Testis (tissue), 3 donors: ENCODE results near the gene FBN2. TPM values are rescaled to one million over a fixed set of nuclear protein-coding genes. Genes with fewer than 3 reads are reported as not detected.

Experiments used
- DNase-seq: peaks from one replicate; pipeline ENCODE4 v3.0.0-alpha.2; 2019
- H3K27ac ChIP-seq, 2 donors: fragments of 200-600 bp; sonication (generic); one replicate each; pipeline ENCODE4 v1.5.1; 2019
- H3K27me3 ChIP-seq: fragments of 200-600 bp; sonication (generic); one replicate; pipeline ENCODE4 v1.5.1; 2019
- H3K36me3 ChIP-seq: fragments of 200-600 bp; sonication (generic); one replicate; pipeline ENCODE4 v1.5.1; 2017; ENCODE audit warnings: low read depth; ENCODE audit errors: missing control alignments
- H3K4me1 ChIP-seq: fragments of 200-600 bp; sonication (generic); one replicate; pipeline ENCODE4 v1.5.1; 2019
- H3K4me3 ChIP-seq, 2 donors: fragments of 200-600 bp; sonication (generic); one replicate each; pipeline ENCODE4 v1.5.1; 2017 to 2019
- H3K9me3 ChIP-seq: fragments of 200-600 bp; sonication (generic); one replicate; pipeline ENCODE4 v1.5.1; 2017
- CTCF ChIP-seq, 3 experiments: fragments of 450-650 bp in 2 of 3; fragments of 200-600 bp in 1 of 3; sonication (generic) in 1 of 3; IDR thresholded peaks; one replicate each; pipeline ENCODE4 v1.5.1; 2016 to 2019; ENCODE audit warnings: antibody characterized with exemption in 3 of 3, mild to moderate bottlenecking in 2 of 3, moderate library complexity in 1 of 3
- POLR2A ChIP-seq: fragments of 450-650 bp; IDR thresholded peaks from one replicate; pipeline ENCODE4 v1.6.1; 2017; ENCODE audit warnings: antibody characterized with exemption, mild to moderate bottlenecking, moderate library complexity
- WGBS, 2 donors: methylation state at CpG; one replicate each; pipeline ENCODE4 v1.1.5; 2018; 5-methylcytosine and 5-hydroxymethylcytosine counted together
- intact Hi-C: fragments of 100-400 bp; cut with DNase I; formaldehyde crosslinking; loops from one replicate; pipeline ENCODE4 v1.15.1; 2023; ENCODE audit warnings: low total_unique reads
- polyA plus RNA-seq: library from polyadenylated mRNA; stranded (reverse); fragments of 350-450 nt; fragmentation: Illumina TruSeq; extraction: RNeasy Lipid Tissue Mini Kit (QIAGEN cat#74804); gene quantifications from one replicate; pipeline ENCODE4 v1.2.3, GENCODE V29; 2014; ENCODE audit warnings: low read depth, low replicate concordance; ENCODE audit not compliant: insufficient read depth
- total RNA-seq, 2 donors: library from RNA; depleted of rRNA; stranded (reverse); fragments of >200 nt; gene quantifications; one replicate each; pipeline ENCODE4 v1.2.3, GENCODE V29; 2016

The FBN2 gene
- total and polyA plus RNA-seq, 3 donors from 2014 or later: 13.8 to 22.4 (median 17.5) TPM

GRCh38 chr5:128243958-128244582 is 294.0 kb downstream of the FBN2 start:
- WGBS, 2 donors: 84 to 88% methylated on average over 3 of the region's 3 CpGs
- H3K27me3 ChIP-seq: no peaks in the 10 kb centered on the region
- no peaks in the 10 kb centered on the region for H3K4me1 ChIP-seq
- no peak overlapping the region for H3K4me3 ChIP-seq
- H3K27ac ChIP-seq: no peak overlapping the region
- no peak for TF ChIP-seq CTCF (IDR thresholded peaks at IDR 0.05)
- no peak for TF ChIP-seq POLR2A
- no peaks in the 10 kb centered on the region for H3K36me3 ChIP-seq
- DNase-seq: no peak
- no peaks in the 10 kb centered on the region for H3K9me3 ChIP-seq
- intact Hi-C loops: no loop called here

DNA sequence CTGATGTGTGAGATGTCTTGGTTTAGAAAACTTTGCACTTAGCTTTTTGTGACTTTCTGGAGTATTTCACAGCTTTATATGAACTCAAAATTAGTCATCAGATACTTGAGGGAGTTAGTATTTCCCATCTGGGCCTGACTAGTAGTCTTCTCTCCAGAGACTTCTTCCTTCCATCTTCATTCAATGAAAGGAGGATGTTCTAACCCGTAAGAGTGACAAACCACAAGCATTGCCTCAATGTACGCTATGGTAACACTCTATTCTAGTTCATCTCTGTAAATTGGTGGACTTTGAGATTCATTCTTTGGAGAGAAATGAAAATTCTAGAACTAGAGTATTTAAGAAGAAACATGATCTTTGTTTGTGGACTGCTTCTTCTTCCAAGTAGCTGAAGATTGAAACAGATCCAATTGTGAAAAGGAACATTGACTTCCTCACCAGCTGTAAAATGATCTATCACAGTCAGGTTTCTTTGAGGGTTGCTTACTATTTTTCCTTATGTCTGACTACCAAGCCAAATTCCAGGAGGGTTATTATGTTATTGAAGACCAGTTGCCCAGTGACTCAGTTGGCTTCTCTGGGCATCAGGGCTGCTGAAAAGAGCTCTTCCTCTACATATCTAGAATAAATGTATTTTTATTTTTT is 296.9 kb downstream of the FBN2 start:
- no peaks in the 10 kb centered on the region for H3K36me3 ChIP-seq
- H3K27ac ChIP-seq: no peak overlapping the region
- WGBS, 2 donors: 71 to 78% methylated on average over 2 of the region's 2 CpGs

GRCh38 chr5:128237546-128237945 is 300.5 kb downstream of the FBN2 start:
- H3K4me3 ChIP-seq: no peak overlapping the region
- H3K36me3 ChIP-seq: no peaks in the 10 kb centered on the region
- H3K27ac ChIP-seq: no peak overlapping the region
- DNase-seq: no peak
- 44 to 52% methylated on average over 8 of the region's 8 CpGs for WGBS, 2 donors
- no peaks in the 10 kb centered on the region for H3K4me1 ChIP-seq
- H3K27me3 ChIP-seq: no peaks in the 10 kb centered on the region
- intact Hi-C loops: no loop called here
- no peak for TF ChIP-seq CTCF (IDR thresholded peaks at IDR 0.05)
- no peak for TF ChIP-seq POLR2A
- no peaks in the 10 kb centered on the region for H3K9me3 ChIP-seq

More for the DNA sequence above, 296.9 kb downstream of the FBN2 start:
- TF ChIP-seq POLR2A (no peak), CTCF (IDR thresholded peaks at IDR 0.05) (no peak)
- intact Hi-C loops: no loop called here
- H3K4me3 ChIP-seq: no peak overlapping the region
- no peaks in the 10 kb centered on the region for H3K9me3 ChIP-seq
- no peak for DNase-seq
- no peaks in the 10 kb centered on the region for H3K27me3 ChIP-seq
- H3K4me1 ChIP-seq: no peaks in the 10 kb centered on the region

- WGBS, 2 donors: 68 to 74% methylated on average over 2 of the region's 2 CpGs
- intact Hi-C loops: no loop called here
- H3K27ac ChIP-seq: no peak overlapping the region
Observed at GRCh38 chr5:128237000-128237399, 301.0 kb downstream of the FBN2 start.

More at GRCh38 chr5:128237000-128237399, 301.0 kb downstream of the FBN2 start:
- no peaks in the 10 kb centered on the region for H3K27me3 ChIP-seq
- TF ChIP-seq POLR2A: no peak
- TF ChIP-seq CTCF (IDR thresholded peaks at IDR 0.05): no peak
- no peaks in the 10 kb centered on the region for H3K4me1 ChIP-seq
- H3K36me3 ChIP-seq: no peaks in the 10 kb centered on the region
- H3K4me3 ChIP-seq: no peak overlapping the region
- no peak for DNase-seq
- no peaks in the 10 kb centered on the region for H3K9me3 ChIP-seq
